ENCODE measurements around the gene WWOX. TPM values are rescaled to one million over a fixed set of nuclear protein-coding genes. Genes with fewer than 3 reads are reported as not detected.

The WWOX gene
- total RNA-seq, 1 experiment from 2014 or later: 15.6 TPM

DNA sequence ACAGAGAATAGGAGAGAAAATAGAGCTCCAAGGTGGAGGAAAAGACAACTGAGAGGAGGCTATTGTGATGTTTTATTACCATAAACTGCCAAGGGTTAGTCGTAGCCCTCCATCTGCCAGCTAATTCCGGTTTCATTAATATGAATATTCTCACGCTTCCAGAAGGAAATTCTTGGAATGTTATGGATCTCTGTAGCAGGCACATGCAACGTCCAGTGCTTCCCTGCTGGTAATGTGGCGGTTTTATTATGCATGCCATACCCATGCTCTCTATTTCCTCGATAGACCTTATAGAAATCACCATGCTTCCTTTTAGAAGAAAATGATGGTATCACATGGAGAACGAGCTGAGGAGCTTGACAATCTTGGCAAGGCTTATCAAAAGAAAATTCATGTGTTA lies 1037.5 kb downstream of the WWOX start:
- no peak overlapping the region for H3K18ac ChIP-seq (ENCODE audit: insufficient read length, low read depth, low read length)
- peaks cover 10 to 17% of the 10 kb centered on the region in 2 experiments for H3K4me1 Mint-ChIP-seq
- H3K27me3 Mint-ChIP-seq (ENCODE audit: low read depth): no peaks in the 10 kb centered on the region

More for the DNA sequence above, 1037.5 kb downstream of the WWOX start:
- Histone ChIP-seq H3K27ac (ENCODE audit: insufficient read length, low read depth, low read length) (no peak overlapping the region), H3K27me3 (ENCODE audit: insufficient read depth, low read length) (no peaks in the 10 kb centered on the region), H2BK120ac (ENCODE audit: low read depth, low read length, poor library complexity, severe bottlenecking) (no peak overlapping the region), H2AK5ac (ENCODE audit: insufficient read length, low read length) (no peak overlapping the region), H3K9ac (ENCODE audit: extremely low read depth, insufficient read length, low read length) (no peak overlapping the region), H3K14ac (ENCODE audit: insufficient read depth, low read length) (no peak overlapping the region), H3K9me3 (ENCODE audit: control insufficient read depth, low read depth, low read length) (no peaks in the 10 kb centered on the region), H2AFZ (ENCODE audit: low read length) (no peak overlapping the region), H4K5ac (ENCODE audit: insufficient read length, low read depth, low read length) (no peak overlapping the region), H3K23me2 (ENCODE audit: insufficient read length, low read depth, low read length, poor library complexity, severe bottlenecking) (no peaks in the 10 kb centered on the region), H2BK20ac (ENCODE audit: low read depth, low read length, poor library complexity, severe bottlenecking) (no peak overlapping the region), H3K4me1 (ENCODE audit: insufficient read depth, low read length) (no peaks in the 10 kb centered on the region), H3T11ph (ENCODE audit: low read length) (no peak overlapping the region), H3K4ac (ENCODE audit: low read depth, low read length) (no peak overlapping the region), H2BK15ac (ENCODE audit: low read depth, low read length) (no peak overlapping the region), H3K79me1 (ENCODE audit: insufficient read depth, low read depth, low read length, poor library complexity, severe bottlenecking) (no peaks in the 10 kb centered on the region), H3K56ac (ENCODE audit: insufficient read length, low read depth, low read length) (no peak overlapping the region), H3K4me2 (ENCODE audit: insufficient read depth, insufficient read length, low read length) (no peak overlapping the region), H3K23ac (ENCODE audit: insufficient read length, low read depth, low read length) (no peak overlapping the region), H2BK12ac (ENCODE audit: insufficient read length, low read depth, low read length) (no peak overlapping the region), H2BK5ac (ENCODE audit: insufficient read length, low read length) (no peak overlapping the region), H4K8ac (replicated peaks; ENCODE audit: insufficient read length, low read depth, low read length) (no peak overlapping the region), H3K79me2 (ENCODE audit: insufficient read depth, low read length) (no peaks in the 10 kb centered on the region), H4K20me1 (ENCODE audit: control insufficient read depth, insufficient read depth, insufficient read length) (no peaks in the 10 kb centered on the region), H4K91ac (ENCODE audit: insufficient read length, low read depth, low read length) (no peak overlapping the region)
- Mint-ChIP-seq H3K4me3 (no peak overlapping the region), H3K9me3 (peaks cover 5 to 7% of the 10 kb centered on the region in 2 experiments; a peak in 3 of 5 replicates), H3K36me3 (ENCODE audit: insufficient read depth in 1 of 3, low read depth in 3 of 3) (peaks cover 0 to 3% (median 2%) of the 10 kb centered on the region in 3 experiments; a peak in 3 of 7 replicates), H3K27ac (no peak overlapping the region)
- TF ChIP-seq, protein P1, sequence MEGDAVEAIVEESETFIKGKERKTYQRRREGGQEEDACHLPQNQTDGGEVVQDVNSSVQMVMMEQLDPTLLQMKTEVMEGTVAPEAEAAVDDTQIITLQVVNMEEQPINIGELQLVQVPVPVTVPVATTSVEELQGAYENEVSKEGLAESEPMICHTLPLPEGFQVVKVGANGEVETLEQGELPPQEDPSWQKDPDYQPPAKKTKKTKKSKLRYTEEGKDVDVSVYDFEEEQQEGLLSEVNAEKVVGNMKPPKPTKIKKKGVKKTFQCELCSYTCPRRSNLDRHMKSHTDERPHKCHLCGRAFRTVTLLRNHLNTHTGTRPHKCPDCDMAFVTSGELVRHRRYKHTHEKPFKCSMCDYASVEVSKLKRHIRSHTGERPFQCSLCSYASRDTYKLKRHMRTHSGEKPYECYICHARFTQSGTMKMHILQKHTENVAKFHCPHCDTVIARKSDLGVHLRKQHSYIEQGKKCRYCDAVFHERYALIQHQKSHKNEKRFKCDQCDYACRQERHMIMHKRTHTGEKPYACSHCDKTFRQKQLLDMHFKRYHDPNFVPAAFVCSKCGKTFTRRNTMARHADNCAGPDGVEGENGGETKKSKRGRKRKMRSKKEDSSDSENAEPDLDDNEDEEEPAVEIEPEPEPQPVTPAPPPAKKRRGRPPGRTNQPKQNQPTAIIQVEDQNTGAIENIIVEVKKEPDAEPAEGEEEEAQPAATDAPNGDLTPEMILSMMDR (conservative IDR thresholded peaks at IDR 0.05): no peak
- DNase-seq: no peak
- WGBS (ENCODE audit: extremely low coverage, insufficient read length, low lambda C conversion rate): no CpG with 5 or more reads among the region's 7 CpGs
